Activated T-helper 1 cell treated with anti-CD3 and anti-CD28 coated beads, Interleukin-12 subunit alpha, Interleukin-12 subunit beta, Interleukin-2, Interleukin-4 antibody, amounts not matched to agents 30 ng/mL and 10 ng/mL and 1 ng/mL, durations not matched to agents 14 hours and 24 hours and 36 hours (primary cell): Measurements from ENCODE around the gene VPS13C. TPM values are rescaled to one million over a fixed set of nuclear protein-coding genes. Genes with fewer than 3 reads are reported as not detected.

Experiments used
- DNase-seq: peaks from one replicate; pipeline ENCODE4 v3.0.0; 2021; ENCODE audit warnings: low spot score
- H3K27ac Mint-ChIP-seq: one replicate; pipeline ENCODE4 v1.8.0; 2021; ENCODE audit warnings: mild to moderate bottlenecking, mixed read lengths
- H3K27me3 Mint-ChIP-seq: one replicate; pipeline ENCODE4 v1.8.0; 2022; ENCODE audit warnings: mild to moderate bottlenecking, moderate library complexity, mixed read lengths; ENCODE audit not compliant: insufficient read depth
- H3K36me3 Mint-ChIP-seq: one replicate; pipeline ENCODE4 v1.8.0; 2021; ENCODE audit warnings: low read depth, mixed read lengths
- H3K4me1 Mint-ChIP-seq: one replicate; pipeline ENCODE4 v1.8.0; 2021; ENCODE audit warnings: low read depth, mixed read lengths
- H3K4me3 Mint-ChIP-seq: one replicate; pipeline ENCODE4 v1.8.0; 2021; ENCODE audit warnings: mild to moderate bottlenecking, moderate library complexity, mixed read lengths
- H3K9me3 Mint-ChIP-seq: one replicate; pipeline ENCODE4 v1.8.0; 2021; ENCODE audit warnings: mixed read lengths
- intact Hi-C: fragments of 100-400 bp; cut with micrococcal nuclease; formaldehyde crosslinking; loops from one replicate; pipeline ENCODE4 v1.15.1; 2024
- total RNA-seq: library from RNA; stranded (reverse); gene quantifications from 2 replicates; pipeline ENCODE4 v1.2.3, GENCODE V29; 2022

The VPS13C gene
- total RNA-seq, 1 donor from 2014 or later = 52.7 TPM

DNA sequence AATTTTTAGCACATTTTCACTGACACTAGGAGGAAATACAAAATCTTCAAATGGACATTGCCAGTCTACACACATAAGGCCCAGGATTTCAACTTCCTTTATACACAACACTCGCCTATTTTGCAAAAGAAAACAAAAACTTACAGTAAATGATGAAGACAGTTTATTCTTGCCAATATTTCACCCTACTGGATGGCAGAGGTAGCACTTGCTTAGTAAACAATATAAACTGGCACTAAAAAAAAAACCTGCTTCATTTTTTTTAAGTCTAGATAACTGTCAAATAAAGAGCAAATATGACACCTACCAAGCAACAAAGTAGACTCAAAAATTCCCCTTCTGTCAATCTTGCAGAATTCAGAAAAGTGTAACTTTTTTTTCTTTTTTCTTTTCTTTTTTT lies 204.0 kb downstream of the VPS13C start:
- H3K36me3 Mint-ChIP-seq = peaks cover 13% of the 10 kb centered on the region
- no peak overlapping the region for H3K4me3 Mint-ChIP-seq
- H3K27me3 Mint-ChIP-seq = no peaks in the 10 kb centered on the region
- intact Hi-C loops = no loop called here
- H3K27ac Mint-ChIP-seq = no peak overlapping the region
- no peaks in the 10 kb centered on the region for H3K9me3 Mint-ChIP-seq
- H3K4me1 Mint-ChIP-seq = no peaks in the 10 kb centered on the region
- DNase-seq = no peak

DNA sequence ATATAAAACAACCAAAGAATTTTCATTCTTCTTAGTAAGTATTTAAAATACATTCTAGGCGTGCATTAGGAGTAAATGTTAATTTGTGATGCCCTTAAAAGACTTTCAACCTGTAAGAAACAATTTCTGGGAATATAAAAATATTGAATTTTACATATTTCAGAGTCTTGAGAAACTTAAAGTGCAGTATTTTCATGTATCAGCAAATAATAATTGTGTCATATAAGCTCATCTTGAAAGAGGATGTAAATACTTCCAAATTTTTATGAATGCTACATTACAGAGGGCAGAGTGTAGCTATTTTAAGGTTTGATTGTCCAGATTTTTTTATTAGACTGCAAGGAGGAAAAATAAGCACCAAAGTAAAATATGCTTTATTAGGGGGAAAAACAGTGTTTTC lies 207.1 kb downstream of the VPS13C start:
- intact Hi-C loops = no loop called here
- no peaks in the 10 kb centered on the region for H3K27me3 Mint-ChIP-seq
- peaks cover 19% of the 10 kb centered on the region for H3K36me3 Mint-ChIP-seq
- no peak overlapping the region for H3K4me3 Mint-ChIP-seq
- H3K9me3 Mint-ChIP-seq = no peaks in the 10 kb centered on the region
- H3K4me1 Mint-ChIP-seq = no peaks in the 10 kb centered on the region
- no peak overlapping the region for H3K27ac Mint-ChIP-seq
- DNase-seq = no peak

DNA sequence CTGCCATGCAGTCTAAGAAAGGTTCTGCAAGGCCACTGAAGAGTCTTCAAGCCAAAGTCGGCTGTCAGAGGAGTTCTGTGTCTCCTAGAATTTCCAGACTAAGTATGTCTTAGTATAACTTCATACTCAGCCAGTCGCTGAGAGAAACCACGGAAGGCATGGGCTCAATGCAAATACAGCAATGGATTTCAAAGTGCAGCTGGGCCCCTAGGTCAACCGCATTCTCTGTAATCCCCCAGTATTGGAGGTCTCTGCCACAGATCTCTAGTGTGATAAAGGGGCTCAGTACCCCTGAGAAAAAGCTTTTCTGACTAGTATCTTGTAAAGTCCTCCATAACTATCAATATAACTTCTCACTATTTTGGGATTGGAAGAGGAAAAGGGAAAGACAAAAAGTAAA lies 208.3 kb downstream of the VPS13C start:
- Mint-ChIP-seq H3K4me3 (no peak overlapping the region), H3K9me3 (no peaks in the 10 kb centered on the region), H3K36me3 (peaks cover 19% of the 10 kb centered on the region), H3K27me3 (peaks cover 2% of the 10 kb centered on the region), H3K27ac (no peak overlapping the region), H3K4me1 (no peaks in the 10 kb centered on the region)
- intact Hi-C loops = no loop called here
- DNase-seq = no peak

DNA sequence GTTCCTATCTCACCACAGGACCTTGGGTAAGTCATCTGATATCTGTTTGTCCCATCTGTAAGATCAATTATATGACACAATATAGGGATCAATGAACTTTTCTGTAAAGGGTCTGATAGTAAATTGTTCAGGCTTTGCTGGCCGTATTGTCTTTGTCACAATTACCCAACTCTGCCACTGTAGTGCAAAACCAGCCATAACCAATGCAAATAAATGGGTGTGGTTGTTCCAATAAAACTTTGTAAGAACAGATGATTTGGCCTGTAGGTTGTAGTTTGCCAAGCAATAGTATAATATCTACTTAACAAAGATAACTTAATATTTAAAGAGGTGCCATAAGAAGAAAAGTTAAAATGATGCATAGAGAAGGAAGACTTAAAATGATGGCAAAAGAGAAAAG lies 210.8 kb downstream of the VPS13C start:
- Mint-ChIP-seq H3K27me3 (peaks cover 11% of the 10 kb centered on the region), H3K9me3 (no peaks in the 10 kb centered on the region), H3K4me3 (no peak overlapping the region), H3K27ac (no peak overlapping the region), H3K36me3 (peaks cover 17% of the 10 kb centered on the region), H3K4me1 (no peaks in the 10 kb centered on the region)
- DNase-seq = no peak
- intact Hi-C loops = no loop called here

DNA sequence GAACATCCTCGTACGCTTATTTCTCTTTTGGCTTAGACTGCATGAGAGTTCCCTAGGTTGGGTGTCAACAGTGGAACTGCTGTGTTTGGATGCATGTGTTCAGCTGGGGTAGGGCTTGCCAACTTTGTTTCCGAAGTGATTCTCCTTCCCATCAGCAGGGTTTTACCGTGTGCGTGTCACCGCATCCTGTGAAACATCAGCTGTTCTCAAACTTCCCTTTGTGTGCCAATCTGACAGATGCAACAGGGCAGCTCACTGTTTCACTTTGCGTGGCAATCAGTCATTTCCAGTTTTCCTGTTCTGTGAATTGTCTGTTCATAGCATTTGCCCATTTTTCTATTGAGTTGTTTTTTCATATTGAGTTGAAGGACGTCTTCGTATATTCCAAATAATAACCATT lies 218.8 kb downstream of the VPS13C start:
- DNase-seq = no peak
- Mint-ChIP-seq H3K9me3 (no peaks in the 10 kb centered on the region), H3K36me3 (no peaks in the 10 kb centered on the region), H3K27me3 (peaks cover 16% of the 10 kb centered on the region), H3K4me3 (no peak overlapping the region), H3K4me1 (no peaks in the 10 kb centered on the region), H3K27ac (no peak overlapping the region)
- intact Hi-C loops = no loop called here

DNA sequence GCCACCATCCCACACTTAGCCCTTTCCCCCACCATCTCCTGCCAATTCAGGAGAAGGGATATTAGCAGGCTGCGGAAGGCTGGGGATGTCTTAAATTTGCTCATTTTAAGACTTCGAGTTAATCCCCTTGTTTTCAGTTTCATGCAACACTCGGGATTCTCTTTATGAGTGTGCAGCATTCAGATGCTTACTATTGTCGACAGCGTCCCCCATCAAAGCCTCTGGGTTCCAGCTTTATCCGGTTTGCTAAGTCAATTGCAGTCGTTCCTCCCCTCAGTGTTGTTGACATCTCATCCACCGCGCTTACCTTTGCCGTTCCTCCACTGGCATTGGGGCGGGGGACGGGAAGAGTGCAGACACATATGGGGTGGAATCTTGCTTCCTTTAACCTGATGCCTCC lies 220.2 kb downstream of the VPS13C start:
- intact Hi-C loops = no loop called here
- DNase-seq = no peak
- H3K4me1 Mint-ChIP-seq = no peaks in the 10 kb centered on the region
- peaks cover 13% of the 10 kb centered on the region for H3K27me3 Mint-ChIP-seq
- H3K9me3 Mint-ChIP-seq = no peaks in the 10 kb centered on the region
- no peak overlapping the region for H3K4me3 Mint-ChIP-seq
- no peak overlapping the region for H3K27ac Mint-ChIP-seq
- no peaks in the 10 kb centered on the region for H3K36me3 Mint-ChIP-seq

DNA sequence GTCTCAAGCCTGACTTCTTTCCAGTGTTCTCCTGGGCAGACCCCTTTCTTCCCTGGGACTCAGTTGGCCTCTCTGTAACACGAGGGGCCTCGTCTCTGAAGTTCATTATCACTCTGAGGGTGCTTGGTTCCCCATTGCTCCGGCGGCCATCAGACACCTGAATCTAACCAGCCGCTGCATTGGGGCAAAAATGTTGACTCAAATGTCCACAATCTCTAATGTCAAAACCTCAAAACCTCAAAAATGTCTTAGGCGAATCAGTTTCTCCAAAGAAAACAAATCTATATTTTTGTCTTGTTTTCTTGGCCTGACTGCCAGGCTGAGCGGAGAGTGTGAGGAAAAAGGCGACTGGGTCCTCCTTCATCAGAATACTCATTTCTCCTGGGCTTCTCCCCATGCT lies 220.7 kb downstream of the VPS13C start:
- DNase-seq = no peak
- H3K27ac Mint-ChIP-seq = no peak overlapping the region
- intact Hi-C loops = loop anchor here (10.0 kb wide), 1 partner anchor 1515 kb away; no protein-coding TSS in a partner anchor
- H3K9me3 Mint-ChIP-seq = no peaks in the 10 kb centered on the region
- no peaks in the 10 kb centered on the region for H3K4me1 Mint-ChIP-seq
- peaks cover 10% of the 10 kb centered on the region for H3K27me3 Mint-ChIP-seq
- no peaks in the 10 kb centered on the region for H3K36me3 Mint-ChIP-seq
- H3K4me3 Mint-ChIP-seq = no peak overlapping the region

DNA sequence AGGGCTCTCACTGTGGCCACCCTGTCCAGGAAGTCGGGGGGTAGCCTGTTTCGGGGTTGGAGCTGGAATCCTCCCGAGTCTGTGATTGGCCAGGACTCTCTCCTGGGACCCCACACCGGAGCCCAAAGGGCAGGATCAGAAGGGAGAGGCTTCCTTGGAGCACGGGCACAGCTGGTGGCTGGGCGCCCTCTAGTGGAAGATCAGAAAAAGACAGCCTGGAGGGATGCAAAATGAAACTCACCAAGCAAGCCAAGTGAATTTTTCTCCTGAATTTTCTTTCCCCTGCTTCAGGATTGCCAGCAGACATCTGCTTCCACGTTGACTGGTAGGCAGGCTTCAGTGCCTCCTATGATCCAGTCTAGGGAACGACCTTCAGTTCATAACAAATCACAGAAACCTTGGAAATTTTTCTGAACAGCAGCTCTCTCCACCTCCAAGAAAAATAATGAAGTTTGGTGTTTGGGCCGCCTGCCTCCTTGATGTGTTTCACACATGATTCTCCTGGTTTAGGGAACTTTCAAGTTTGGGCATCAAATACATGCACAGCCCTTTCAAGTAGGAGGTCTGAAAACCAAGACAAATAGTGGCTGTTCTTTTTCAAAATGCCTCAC lies 224.6 kb downstream of the VPS13C start:
- intact Hi-C loops = loop anchor here (2.0 to 10.0 kb wide), 3 partner anchors 1249 to 1511 kb away; no protein-coding TSS in a partner anchor
- Mint-ChIP-seq H3K27ac (no peak overlapping the region), H3K4me1 (peaks cover 7% of the 10 kb centered on the region), H3K4me3 (no peak overlapping the region), H3K27me3 (peaks cover 16% of the 10 kb centered on the region), H3K9me3 (no peaks in the 10 kb centered on the region), H3K36me3 (no peaks in the 10 kb centered on the region)
- DNase-seq = peak; percentile 30

DNA sequence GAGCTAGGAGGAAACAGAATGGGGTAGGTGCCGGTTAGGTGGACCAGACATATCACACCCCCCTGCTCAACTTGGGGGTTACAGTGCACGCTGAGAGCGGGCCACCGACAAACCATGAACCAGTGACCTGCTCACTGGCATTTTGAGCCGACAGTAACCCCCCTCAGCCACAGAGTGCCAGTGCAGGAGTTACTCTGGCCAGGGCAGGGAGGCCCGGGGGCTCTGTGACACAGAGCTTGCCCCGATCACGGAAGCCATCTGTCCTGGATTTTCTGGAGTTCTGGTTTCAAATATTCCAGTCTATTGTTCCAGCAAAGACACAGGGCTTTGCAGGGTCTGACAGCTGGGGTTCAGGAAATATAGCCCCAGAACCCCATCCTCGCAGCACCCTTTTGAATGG lies 225.2 kb downstream of the VPS13C start:
- no peak for DNase-seq
- Mint-ChIP-seq H3K36me3 (no peaks in the 10 kb centered on the region), H3K9me3 (no peaks in the 10 kb centered on the region), H3K27ac (no peak overlapping the region), H3K4me1 (peaks cover 7% of the 10 kb centered on the region), H3K4me3 (no peak overlapping the region), H3K27me3 (peaks cover 16% of the 10 kb centered on the region)
- intact Hi-C loops = loop anchor here (2.0 to 10.0 kb wide), 3 partner anchors 1248 to 1510 kb away; no protein-coding TSS in a partner anchor

DNA sequence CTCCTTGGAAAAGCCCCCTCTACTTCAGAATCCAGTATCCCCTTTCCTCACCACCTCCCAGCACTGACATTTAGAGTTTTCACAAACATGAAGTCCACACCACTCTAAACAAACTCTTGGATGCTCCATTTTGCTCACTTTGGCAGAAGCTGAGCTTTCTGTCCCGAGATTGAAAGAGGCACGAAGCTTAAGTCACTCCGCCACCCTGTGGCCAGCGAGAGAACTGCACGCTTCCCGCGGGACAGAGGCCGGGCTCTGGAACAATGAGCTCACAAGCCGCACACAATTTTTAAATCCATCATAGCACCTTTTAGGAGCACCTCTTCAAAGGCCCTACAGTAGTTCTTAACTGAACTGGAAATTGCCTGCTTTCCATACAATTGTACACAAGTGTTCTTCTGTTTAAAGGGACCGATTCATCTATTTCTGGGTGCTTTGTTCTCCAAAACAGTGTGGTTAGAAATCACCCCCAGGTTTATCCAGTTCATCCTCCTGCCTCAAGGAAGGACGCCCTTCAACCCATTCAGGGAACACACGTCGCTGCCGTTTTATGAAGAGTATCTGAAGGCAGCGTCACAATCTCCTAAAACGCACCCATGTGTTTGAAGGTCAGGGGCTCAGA lies 226.1 kb downstream of the VPS13C start:
- Mint-ChIP-seq H3K9me3 (no peaks in the 10 kb centered on the region), H3K27ac (no peak overlapping the region), H3K27me3 (peaks cover 16% of the 10 kb centered on the region), H3K4me3 (no peak overlapping the region), H3K4me1 (peaks cover 7% of the 10 kb centered on the region), H3K36me3 (no peaks in the 10 kb centered on the region)
- DNase-seq = peak; percentile 59
- intact Hi-C loops = loop anchor here (1.0 to 10.0 kb wide), 5 partner anchors 667 to 1509 kb away; no protein-coding TSS in a partner anchor

DNA sequence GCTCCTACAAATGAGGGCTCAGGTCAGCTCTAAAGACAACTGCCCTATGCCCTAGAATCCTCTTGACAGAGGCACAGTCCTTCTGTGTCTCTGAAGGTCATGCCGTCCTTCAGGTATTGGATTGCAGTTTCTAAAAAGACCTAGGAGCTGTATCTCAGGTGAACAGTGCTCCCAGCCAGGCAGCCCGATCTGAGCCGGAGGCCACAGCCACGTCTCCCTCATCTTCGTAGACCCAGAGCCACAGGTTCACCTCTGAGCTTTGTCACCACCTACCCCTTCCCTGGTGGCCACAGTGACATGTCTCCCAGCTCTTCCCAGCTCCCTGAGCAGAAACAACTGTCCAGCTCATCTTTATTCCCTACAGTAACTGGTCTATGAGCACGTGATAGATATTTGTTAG lies 228.0 kb downstream of the VPS13C start:
- Mint-ChIP-seq H3K4me1 (peaks cover 7% of the 10 kb centered on the region), H3K27me3 (peaks cover 12% of the 10 kb centered on the region), H3K27ac (no peak overlapping the region), H3K4me3 (no peak overlapping the region), H3K36me3 (no peaks in the 10 kb centered on the region), H3K9me3 (no peaks in the 10 kb centered on the region)
- DNase-seq = no peak
- intact Hi-C loops = loop anchor here (10.0 kb wide), 1 partner anchor 1507 kb away; no protein-coding TSS in a partner anchor

DNA sequence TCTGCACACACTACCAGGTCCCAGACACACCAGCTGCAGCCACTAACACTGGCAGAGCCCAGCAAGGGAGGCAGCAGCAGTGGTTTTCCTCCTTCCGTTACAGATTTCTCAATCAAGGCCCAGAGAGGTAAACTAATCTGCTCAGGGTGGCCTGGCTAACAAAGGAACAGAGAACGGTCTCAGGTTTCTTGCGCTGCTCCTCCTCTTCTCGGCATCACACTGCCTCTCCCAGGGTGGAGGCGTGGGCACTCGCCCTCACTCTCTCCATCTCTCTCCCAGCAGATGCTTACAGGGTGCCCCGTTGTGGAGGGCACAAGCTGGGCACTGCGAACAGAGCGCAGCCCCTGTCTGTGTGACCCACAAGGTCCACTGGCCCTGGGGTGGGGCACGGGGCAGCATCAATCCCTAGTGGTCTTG lies 228.7 kb downstream of the VPS13C start:
- Mint-ChIP-seq H3K27me3 (peaks cover 12% of the 10 kb centered on the region), H3K9me3 (no peaks in the 10 kb centered on the region), H3K36me3 (no peaks in the 10 kb centered on the region), H3K4me3 (no peak overlapping the region), H3K4me1 (peaks cover 7% of the 10 kb centered on the region), H3K27ac (no peak overlapping the region)
- intact Hi-C loops = loop anchor here (10.0 kb wide), 1 partner anchor 1507 kb away; no protein-coding TSS in a partner anchor
- no peak for DNase-seq

DNA sequence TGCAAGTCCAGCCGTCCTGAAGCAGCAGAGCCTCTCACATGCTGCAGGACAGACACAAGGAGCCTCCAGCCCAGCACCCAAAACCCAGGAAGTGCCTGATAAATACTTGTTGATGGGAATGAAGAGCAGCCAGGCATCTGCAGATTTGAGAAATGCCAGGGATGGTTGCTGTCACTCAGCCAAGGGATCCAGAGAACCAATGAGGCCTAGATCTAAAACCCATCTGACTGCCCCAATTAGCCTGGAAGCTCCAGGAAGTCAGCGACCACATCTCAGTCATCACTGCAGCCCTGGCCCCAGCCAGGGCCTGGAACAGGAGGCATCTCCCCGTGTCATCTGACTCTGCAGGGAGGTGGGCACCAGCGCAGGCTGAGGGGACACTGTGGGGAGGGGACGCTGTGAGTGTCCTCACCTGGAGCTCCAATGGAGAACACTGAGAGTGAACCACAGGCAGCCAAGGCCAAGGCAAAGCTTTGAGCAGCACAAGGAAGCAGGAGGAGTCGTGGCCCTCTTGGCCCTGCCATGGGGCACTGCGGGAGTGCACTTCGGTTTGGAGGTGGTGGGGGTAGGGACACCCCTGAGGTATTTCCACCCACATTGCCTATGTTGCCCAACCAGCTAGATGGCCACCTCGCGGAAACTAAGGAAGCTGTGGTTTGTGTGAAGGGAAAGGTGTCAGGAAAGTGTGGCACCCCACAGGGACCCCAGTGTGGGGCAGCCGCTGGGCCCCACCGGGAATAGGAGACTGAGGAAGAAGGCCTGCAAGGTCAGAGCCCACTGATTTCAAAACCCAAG lies 229.5 kb downstream of the VPS13C start:
- no peak overlapping the region for H3K27ac Mint-ChIP-seq
- DNase-seq = no peak
- H3K4me3 Mint-ChIP-seq = no peak overlapping the region
- peaks cover 16% of the 10 kb centered on the region for H3K27me3 Mint-ChIP-seq
- no peaks in the 10 kb centered on the region for H3K36me3 Mint-ChIP-seq
- H3K9me3 Mint-ChIP-seq = no peaks in the 10 kb centered on the region
- H3K4me1 Mint-ChIP-seq = peaks cover 7% of the 10 kb centered on the region
- intact Hi-C loops = loop anchor here (10.0 kb wide), 1 partner anchor 1506 kb away; no protein-coding TSS in a partner anchor
